Heart right ventricle (tissue), 16 donors: Measurements from ENCODE around the gene UBAC2. TPM values are rescaled to one million over a fixed set of nuclear protein-coding genes. Genes with fewer than 3 reads are reported as not detected.

Experiments used
- ATAC-seq, 8 donors: fragments of 200-7000 bp; cut with Tn5 transposase; one replicate each; pipeline ENCODE4 v1.9.1; 2020; ENCODE audit warnings: mild to moderate bottlenecking in 8 of 8, moderate library complexity in 8 of 8, moderate number of reproducible peaks in 1 of 8
- DNase-seq, 2 donors: peaks; one replicate each; pipeline ENCODE4 v3.0.0-alpha.2; 2020
- H3K27ac ChIP-seq, 10 donors: fragments of 200-600 bp; sonication (generic) in 2 of 10; one replicate each; pipeline versions ENCODE4 v1.5.0 to v1.8.0; 2020 to 2022; ENCODE audit warnings: mild to moderate bottlenecking in 3 of 10
- H3K27me3 ChIP-seq, 7 donors: fragments of 200-600 bp; one replicate each; pipeline ENCODE4 v1.8.0; 2021 to 2022; ENCODE audit warnings: mild to moderate bottlenecking in 2 of 7
- H3K36me3 ChIP-seq, 9 donors: fragments of 200-600 bp; sonication (generic) in 1 of 9; one replicate each; pipeline versions ENCODE4 v1.5.0 to v1.8.0; 2020 to 2022; ENCODE audit warnings: mild to moderate bottlenecking in 2 of 9
- H3K4me1 ChIP-seq, 9 donors: fragments of 200-600 bp; sonication (generic) in 1 of 9; one replicate each; pipeline versions ENCODE4 v1.5.0 to v1.8.0; 2020 to 2022; ENCODE audit warnings: mild to moderate bottlenecking in 4 of 9
- H3K4me3 ChIP-seq, 10 donors: fragments of 200-600 bp; sonication (generic) in 2 of 10; one replicate each; pipeline versions ENCODE4 v1.5.0 to v1.8.0; 2020 to 2022; ENCODE audit warnings: mild to moderate bottlenecking in 7 of 10, moderate library complexity in 2 of 10
- H3K9me3 ChIP-seq, 11 donors: fragments of 200-600 bp in 10 of 11; sonication (generic) in 2 of 11; one replicate each; pipeline versions ENCODE4 v1.5.0 to v1.8.0; 2013 to 2022; ENCODE audit warnings: mild to moderate bottlenecking in 2 of 11, control low read depth in 1 of 11, moderate library complexity in 1 of 11
- CTCF ChIP-seq, 9 donors: fragments of 200-600 bp; sonication (generic) in 2 of 9; IDR thresholded peaks; one replicate each; pipeline versions ENCODE4 v1.5.0 to v1.8.0; 2021 to 2022; ENCODE audit warnings: antibody characterized with exemption in 9 of 9, mild to moderate bottlenecking in 5 of 9, moderate library complexity in 1 of 9
- WGBS, 2 donors: extraction: QIAGEN DNeasy Blood & Tissue Kit; methylation state at CpG; one replicate each; pipeline ENCODE4 v1.1.7; 2013; ENCODE audit warnings: inconsistent platforms in 1 of 2; 5-methylcytosine and 5-hydroxymethylcytosine counted together
- intact Hi-C, 10 donors: fragments of 100-400 bp; cut with DNase I; formaldehyde crosslinking; loops; one replicate each; pipeline versions ENCODE4 v1.11.1 to v1.14.2; 2022
- polyA plus RNA-seq, 2 donors: library from polyadenylated mRNA; stranded (reverse); fragments of 200-250 nt; gene quantifications; one replicate each; pipeline ENCODE4 v1.2.3, GENCODE V29; 2013
- total RNA-seq, 10 donors: library from RNA; stranded (reverse); fragmentation: NEBNext Ultra II Directional in 3 of 10; extraction: Animal tissue kit (Norgen Biotek cat#: 25700) in 3 of 10; gene quantifications; one replicate each; pipeline versions ENCODE4 v1.2.1 to v1.2.4, GENCODE V29; 2021 to 2023
- donor health status: Arrhythmogenic right ventricular cardiomyopathy.
- donor health status: ischemic (EF 13 %, LVEDD 7.1; RV severe dilation, severe dysfunction).
- donor health status: healthy with polysubstance abuse.
- donor health status: DM: no; HTN: yes; CAD: no.
- donor health status: DM: no; HTN: no; CAD: no.
- donor health status: ischemic (EF 25% LVEDD 6.9; RV normal size, moderate dysfunction).
- donor health status: ischemic (EF 25% LVEDD 5.7; RV mildly dilated, moderate dysfunction).
- donor health status: healthy.
- donor health status: DM: yes; HTN: yes; CAD: no.
- donor health status: Ischemic cardiomyopathy.
- donor health status: ischemic (EF 35%, LVEDD 5.7; RV mildly dilated, moderate dysfunction).
- donor health status: nonischemic (EF 11% LVEDD 7.7; RV severe dilation, severe dysfunction).
- donor health status: DM: yes; HTN: yes; CAD: no.
- donor health status: PGD.
- donor health status: ischemic (EF 29% LVEDD 5.4; RV normal size, mild dysfunction).
- donor health status: nonischemic (EF 23%, LVEDD 6.1; RV moderate dilation, normal function).

Gene UBAC2
- total and polyA plus RNA-seq, 12 donors: 31.8 to 60.4 (median 47.0) TPM

GRCh38 chr13:99419591-99420243, 219.1 kb downstream of the UBAC2 start:
- no peak for TF ChIP-seq CTCF (IDR thresholded peaks at IDR 0.05)
- Histone ChIP-seq H3K27me3 (peaks cover 0 to 29% (median 20%) of the 10 kb centered on the region in 7 donors), H3K9me3 (no peaks in the 10 kb centered on the region), H3K36me3 (no peaks in the 10 kb centered on the region), H3K27ac (no peak overlapping the region), H3K4me1 (peaks cover 0 to 31% (median 0%) of the 10 kb centered on the region in 9 donors), H3K4me3 (no peak overlapping the region)
- peak in 1 of 8 donors; percentile 10 for ATAC-seq
- intact Hi-C loops: no loop called here
- no peak for DNase-seq
- 87 to 92% methylated on average over 8 of the region's 8 CpGs for whole genome bisulfite sequencing, 2 donors

GRCh38 chr13:99421271-99421670, 220.6 kb downstream of the UBAC2 start:
- Histone ChIP-seq H3K9me3 (no peaks in the 10 kb centered on the region), H3K27me3 (peaks cover 0 to 38% (median 20%) of the 10 kb centered on the region in 7 donors), H3K27ac (no peak overlapping the region), H3K36me3 (no peaks in the 10 kb centered on the region), H3K4me3 (no peak overlapping the region), H3K4me1 (peaks cover 0 to 37% (median 0%) of the 10 kb centered on the region in 9 donors)
- WGBS, 2 donors: 88% methylated on average over 10 of the region's 10 CpGs
- DNase-seq (no peak), ATAC-seq (no peak)
- intact Hi-C loops: no loop called here
- no peak for TF ChIP-seq CTCF (IDR thresholded peaks at IDR 0.05)

GRCh38 chr13:99421758-99422585, 221.3 kb downstream of the UBAC2 start:
- ATAC-seq: no peak
- Histone ChIP-seq H3K27ac (no peak overlapping the region), H3K27me3 (peaks cover 0 to 36% (median 20%) of the 10 kb centered on the region in 7 donors), H3K4me1 (peaks cover 0 to 39% (median 0%) of the 10 kb centered on the region in 9 donors), H3K36me3 (no peaks in the 10 kb centered on the region), H3K4me3 (no peak overlapping the region), H3K9me3 (no peaks in the 10 kb centered on the region)
- TF ChIP-seq CTCF (IDR thresholded peaks at IDR 0.05): no peak
- WGBS, 2 donors: 77 to 83% methylated on average over 9 of the region's 9 CpGs
- intact Hi-C loops: no loop called here
- DNase-seq: no peak

GRCh38 chr13:99422586-99423220, 222.0 kb downstream of the UBAC2 start:
- no peak for DNase-seq
- TF ChIP-seq CTCF (IDR thresholded peaks at IDR 0.05): no peak
- peaks cover 0 to 39% (median 0%) of the 10 kb centered on the region in 9 donors for H3K4me1 ChIP-seq
- no peak for ATAC-seq
- H3K4me3 ChIP-seq: no peak overlapping the region
- intact Hi-C loops: no loop called here
- H3K27ac ChIP-seq: no peak overlapping the region
- H3K9me3 ChIP-seq: no peaks in the 10 kb centered on the region
- WGBS, 2 donors: 94 to 95% methylated on average over 13 of the region's 13 CpGs
- no peaks in the 10 kb centered on the region for H3K36me3 ChIP-seq
- peaks cover 0 to 32% (median 17%) of the 10 kb centered on the region in 7 donors for H3K27me3 ChIP-seq
